Fibroblast of villous mesenchyme (primary cell): ENCODE results near the gene SCN10A. TPM values are rescaled to one million over a fixed set of nuclear protein-coding genes. Genes with fewer than 3 reads are reported as not detected.

Source experiments
- DNase-seq: peaks from one replicate; pipeline ENCODE4 v3.0.0-alpha.2; 2010; ENCODE audit warnings: low read depth
- H3K4me3 ChIP-seq: 2 replicates; pipeline ENCODE4 v1.5.1; 2011; ENCODE audit warnings: low read depth, mild to moderate bottlenecking, low read length
- CTCF ChIP-seq: IDR thresholded peaks from 2 replicates; pipeline ENCODE4 v1.5.1; 2012; ENCODE audit warnings: low read depth, mild to moderate bottlenecking, low read length; ENCODE audit not compliant: insufficient read depth
- total RNA-seq: library from RNA; depleted of rRNA; stranded (reverse); fragments of >200 nt; gene quantifications from 2 replicates; pipeline ENCODE4 v1.2.3, GENCODE V29; 2012

SCN10A gene
- total RNA-seq, 1 donor: not detected

GRCh38 chr3:38698760-38699159 is 117.3 kb downstream of the SCN10A start:
- H3K4me3 ChIP-seq: no peak overlapping the region
- no peak for TF ChIP-seq CTCF
- no peak for DNase-seq

- DNase-seq: no peak
- TF ChIP-seq CTCF: no peak
- no peak overlapping the region for H3K4me3 ChIP-seq
Measured at GRCh38 chr3:38698061-38698460, 118.0 kb downstream of the SCN10A start.

GRCh38 chr3:38696034-38696433 is 120.0 kb downstream of the SCN10A start:
- H3K4me3 ChIP-seq: no peak overlapping the region
- TF ChIP-seq CTCF: no peak
- no peak for DNase-seq

- DNase-seq: no peak
- TF ChIP-seq CTCF: no peak
- no peak overlapping the region for H3K4me3 ChIP-seq
Measured at GRCh38 chr3:38690185-38690584, 125.8 kb downstream of the SCN10A start.

- no peak for DNase-seq
- no peak for TF ChIP-seq CTCF
Measured at GRCh38 chr3:38689774-38690173, 126.2 kb downstream of the SCN10A start.

GRCh38 chr3:38689346-38689745 is 126.7 kb downstream of the SCN10A start:
- no peak for TF ChIP-seq CTCF

More at GRCh38 chr3:38689774-38690173, 126.2 kb downstream of the SCN10A start:
- no peak overlapping the region for H3K4me3 ChIP-seq

GRCh38 chr3:38687321-38687720 is 128.7 kb downstream of the SCN10A start:
- no peak for TF ChIP-seq CTCF
- DNase-seq: no peak
- no peak overlapping the region for H3K4me3 ChIP-seq

More at GRCh38 chr3:38689346-38689745, 126.7 kb downstream of the SCN10A start:
- DNase-seq: no peak
- H3K4me3 ChIP-seq: no peak overlapping the region
